Myocyte (in vitro differentiated cells): Measurements from ENCODE around the gene FHOD1. TPM values are rescaled to one million over a fixed set of nuclear protein-coding genes. Genes with fewer than 3 reads are reported as not detected.
A peak's percentile ranks its signal among the peaks of the same experiment; 100 is the strongest.

ENCODE experiments used
- DNase-seq: peaks from one replicate; pipeline ENCODE4 v3.0.0-alpha.2; 2012; ENCODE audit warnings: low read depth
- polyA plus RNA-seq: library from polyadenylated mRNA; unstranded; fragments of >200 nt; gene quantifications from one replicate; pipeline ENCODE4 v1.2.1, GENCODE V29; 2012; ENCODE audit warnings: missing spikeins
- total RNA-seq: library from RNA; depleted of rRNA; stranded (reverse); fragments of >200 nt; gene quantifications from 2 replicates; pipeline ENCODE4 v1.2.3, GENCODE V29; 2014

Gene FHOD1
- total RNA-seq, result 9.6 and 28.5 TPM in 2 replicates
- 16.9 TPM for polyA plus RNA-seq

DNA sequence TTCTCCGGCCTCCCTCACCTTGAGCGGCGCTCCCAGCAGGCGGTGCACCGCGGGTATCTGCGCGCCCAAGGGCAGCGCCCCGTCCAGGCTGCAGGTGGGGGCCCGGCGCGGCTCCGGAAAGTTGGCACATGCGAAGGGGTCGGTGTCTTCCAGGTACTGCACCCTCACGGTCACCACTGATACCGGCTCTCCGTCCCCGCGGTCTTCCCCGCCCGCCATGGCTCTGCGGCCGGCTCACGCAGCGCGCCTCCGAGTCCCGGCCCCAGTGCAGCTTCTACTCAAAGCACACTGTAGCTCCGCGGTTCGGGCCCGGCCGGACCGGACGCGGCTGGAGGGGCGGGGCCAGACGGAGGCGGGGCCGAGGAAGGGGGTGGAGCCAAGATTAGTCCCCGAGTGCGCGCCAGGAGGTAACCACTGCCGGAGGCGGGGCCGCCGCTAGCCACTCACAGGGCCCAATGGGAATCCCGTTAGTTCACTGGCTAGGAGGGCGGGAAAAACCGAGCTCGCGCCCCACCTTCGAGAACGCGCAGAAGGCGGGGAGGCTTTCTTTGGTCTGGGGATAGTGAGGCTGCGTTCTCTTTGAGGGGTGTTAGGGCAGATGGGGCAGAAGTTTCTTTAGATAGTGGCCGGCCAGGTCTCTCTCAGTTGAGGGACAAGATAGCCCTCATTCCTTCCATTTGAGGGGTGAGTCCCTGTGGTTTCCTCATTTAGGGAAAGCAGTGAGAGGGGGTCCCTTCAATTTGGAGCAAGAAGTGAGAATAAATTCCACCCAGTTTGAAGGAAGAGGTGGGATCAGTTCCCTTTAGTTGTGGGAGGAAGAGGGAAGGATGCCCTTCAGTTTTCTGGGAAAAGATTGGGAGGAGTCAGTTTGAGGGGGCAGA lies at the start of gene FHOD1:
FHOD1 (minus strand) TSS at position 290 of the 881 bp plus-strand sequence; CDS start at position 219, 71 bp downstream.
- DNase-seq, result peak; percentile 94

DNA sequence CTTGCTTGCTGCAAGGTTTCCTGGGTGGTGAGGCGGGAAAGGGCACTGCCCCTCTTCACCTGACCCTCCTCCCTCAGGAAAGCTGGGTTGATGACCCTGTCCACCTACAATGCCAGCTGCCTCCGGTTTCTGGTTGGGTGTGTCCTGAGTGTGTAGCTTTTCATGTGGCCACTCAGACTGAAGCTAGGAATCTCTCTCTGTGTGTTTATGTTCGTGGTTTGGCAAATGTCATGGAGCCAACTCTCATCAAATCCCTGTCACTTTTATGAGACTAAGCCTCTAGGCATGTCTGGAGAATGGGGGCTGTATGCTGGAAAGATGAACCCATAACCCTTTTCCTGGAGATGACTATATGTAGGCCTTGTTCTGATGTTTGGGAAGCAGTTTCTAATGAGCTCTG lies 49.1 kb upstream of the FHOD1 start:
- DNase-seq, result peak; percentile 62

GRCh38 chr16:67294938-67295361 lies 47.7 kb upstream of the FHOD1 start:
- DNase-seq, result no peak

- DNase-seq, result no peak
Measured at GRCh38 chr16:67294171-67294757, 47.0 kb upstream of the FHOD1 start.

DNA sequence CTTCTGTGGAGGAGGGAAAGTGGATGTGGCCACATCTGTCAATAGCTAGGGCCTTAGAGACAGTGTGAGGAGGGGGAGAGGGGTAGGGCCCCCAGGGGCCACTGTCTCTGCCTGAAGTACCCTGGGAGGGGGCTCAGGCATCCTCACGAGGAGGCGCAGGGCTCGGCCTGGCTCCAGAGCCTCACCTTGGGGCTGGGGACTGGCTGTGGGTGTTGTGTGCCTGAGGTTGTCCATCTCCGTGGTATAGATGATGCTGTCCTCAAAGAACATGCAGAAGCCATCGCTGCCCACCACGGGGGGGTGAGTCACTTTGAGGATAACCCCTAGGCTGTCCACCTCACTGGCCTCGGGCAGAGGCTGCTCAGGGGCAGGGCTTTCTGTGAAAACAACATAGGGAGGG lies 44.2 kb upstream of the FHOD1 start:
- no peak for DNase-seq

DNA sequence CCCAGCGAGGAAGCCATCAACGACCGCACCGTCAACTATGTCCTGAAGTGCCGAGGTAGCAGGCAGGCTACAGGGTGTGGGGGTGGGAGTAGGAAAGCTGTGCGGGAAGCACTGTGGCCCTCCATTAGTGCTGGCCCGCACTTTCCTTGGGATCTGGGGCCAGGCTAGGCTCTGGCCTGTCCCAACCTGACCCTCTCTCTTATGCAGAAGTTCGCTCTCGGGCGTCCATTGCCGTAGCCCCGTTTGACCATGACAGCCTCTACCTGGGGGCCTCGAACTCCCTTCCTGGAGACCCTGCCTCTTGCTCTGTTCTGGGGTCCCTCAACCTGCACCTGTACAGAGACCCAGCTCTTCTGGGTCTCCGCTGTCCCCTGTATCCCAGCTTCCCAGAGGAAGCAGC lies 40.7 kb upstream of the FHOD1 start:
- DNase-seq, result no peak

DNA sequence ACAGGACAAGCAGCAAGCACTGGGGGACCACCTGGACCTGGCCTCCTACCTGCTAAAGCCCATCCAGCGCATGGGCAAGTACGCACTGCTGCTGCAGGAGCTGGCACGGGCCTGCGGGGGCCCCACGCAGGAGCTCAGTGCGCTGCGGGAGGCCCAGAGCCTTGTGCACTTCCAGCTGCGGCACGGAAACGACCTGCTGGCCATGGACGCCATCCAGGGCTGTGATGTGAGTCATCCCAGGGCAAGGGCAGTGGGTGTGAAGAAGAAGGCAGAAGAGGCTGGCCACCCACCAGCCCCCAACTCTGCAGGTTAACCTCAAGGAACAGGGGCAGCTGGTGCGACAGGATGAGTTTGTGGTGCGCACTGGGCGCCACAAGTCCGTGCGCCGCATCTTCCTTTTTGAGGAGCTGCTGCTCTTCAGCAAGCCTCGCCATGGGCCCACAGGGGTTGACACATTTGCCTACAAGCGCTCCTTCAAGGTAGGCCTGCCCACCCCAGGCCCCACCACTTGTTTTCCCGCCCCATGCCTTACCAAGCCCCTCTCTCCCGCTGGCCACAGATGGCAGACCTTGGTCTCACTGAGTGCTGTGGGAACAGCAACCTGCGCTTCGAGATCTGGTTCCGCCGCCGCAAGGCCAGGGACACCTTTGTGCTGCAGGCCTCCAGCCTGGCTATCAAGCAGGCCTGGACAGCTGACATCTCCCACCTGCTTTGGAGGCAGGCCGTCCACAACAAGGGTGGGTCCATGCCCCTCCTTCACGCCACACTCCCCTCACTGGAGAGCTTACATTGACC lies 39.4 kb upstream of the FHOD1 start:
- DNase-seq, result no peak

- DNase-seq, result peak; percentile 64
Measured at GRCh38 chr16:67284699-67285646, 37.7 kb upstream of the FHOD1 start.

- no peak for DNase-seq
Measured at GRCh38 chr16:67283826-67284555, 36.7 kb upstream of the FHOD1 start.

- no peak for DNase-seq
Measured at GRCh38 chr16:67283039-67283825, 36.0 kb upstream of the FHOD1 start.

DNA sequence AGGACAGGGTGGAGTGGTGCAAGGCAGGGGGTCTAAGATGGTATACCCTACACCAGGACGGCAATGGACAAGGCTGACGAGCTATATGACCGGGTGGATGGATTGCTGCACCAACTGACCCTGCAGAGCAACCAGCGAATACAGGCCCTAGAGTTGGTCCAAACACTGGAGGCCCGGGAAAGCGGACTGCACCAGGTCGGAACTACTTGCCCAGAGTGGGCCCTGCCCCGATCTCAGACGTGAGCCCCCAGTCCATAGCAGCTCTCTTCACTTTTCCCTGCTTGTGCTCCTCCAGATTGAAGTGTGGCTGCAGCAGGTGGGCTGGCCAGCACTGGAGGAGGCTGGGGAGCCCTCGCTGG lies 35.1 kb upstream of the FHOD1 start:
- no peak for DNase-seq

DNA sequence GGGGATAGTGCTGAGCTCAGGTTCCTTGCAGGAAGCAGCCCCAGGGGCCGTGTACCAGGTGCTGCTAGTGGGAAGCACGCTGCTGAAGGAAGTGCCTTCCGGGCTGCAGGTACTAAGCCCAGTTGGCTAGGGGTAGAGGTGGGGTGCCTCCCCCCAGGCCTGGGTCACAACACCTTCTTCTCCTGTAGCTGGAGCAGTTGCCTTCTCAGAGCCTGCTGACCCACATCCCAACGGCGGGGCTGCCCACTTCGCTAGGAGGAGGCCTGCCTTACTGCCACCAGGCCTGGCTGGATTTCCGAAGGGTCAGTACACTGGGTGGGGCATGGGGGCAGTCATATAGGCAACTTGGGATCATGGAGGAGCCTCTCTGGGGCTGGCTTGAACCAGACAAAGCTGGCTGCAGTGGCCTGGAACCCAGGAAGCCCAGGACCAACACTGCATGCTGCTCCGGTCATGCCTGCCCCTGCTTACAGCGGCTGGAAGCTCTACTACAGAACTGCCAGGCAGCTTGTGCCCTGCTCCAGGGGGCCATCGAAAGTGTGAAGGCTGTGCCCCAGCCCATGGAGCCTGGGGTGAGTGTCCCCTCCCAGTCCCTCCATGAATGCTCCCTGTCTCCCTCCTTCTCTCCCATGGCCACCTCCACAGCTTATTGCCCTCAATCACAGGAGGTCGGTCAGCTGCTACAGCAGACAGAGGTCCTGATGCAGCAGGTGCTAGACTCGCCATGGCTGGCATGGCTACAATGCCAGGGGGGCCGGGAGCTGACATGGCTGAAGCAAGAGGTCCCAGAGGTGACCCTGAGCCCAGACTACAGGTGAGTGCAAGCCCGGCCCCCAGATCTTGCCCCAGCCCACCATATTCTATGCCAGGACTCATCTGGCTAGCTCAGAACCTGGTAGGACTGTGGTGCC lies 34.5 kb upstream of the FHOD1 start:
- no peak for DNase-seq

DNA sequence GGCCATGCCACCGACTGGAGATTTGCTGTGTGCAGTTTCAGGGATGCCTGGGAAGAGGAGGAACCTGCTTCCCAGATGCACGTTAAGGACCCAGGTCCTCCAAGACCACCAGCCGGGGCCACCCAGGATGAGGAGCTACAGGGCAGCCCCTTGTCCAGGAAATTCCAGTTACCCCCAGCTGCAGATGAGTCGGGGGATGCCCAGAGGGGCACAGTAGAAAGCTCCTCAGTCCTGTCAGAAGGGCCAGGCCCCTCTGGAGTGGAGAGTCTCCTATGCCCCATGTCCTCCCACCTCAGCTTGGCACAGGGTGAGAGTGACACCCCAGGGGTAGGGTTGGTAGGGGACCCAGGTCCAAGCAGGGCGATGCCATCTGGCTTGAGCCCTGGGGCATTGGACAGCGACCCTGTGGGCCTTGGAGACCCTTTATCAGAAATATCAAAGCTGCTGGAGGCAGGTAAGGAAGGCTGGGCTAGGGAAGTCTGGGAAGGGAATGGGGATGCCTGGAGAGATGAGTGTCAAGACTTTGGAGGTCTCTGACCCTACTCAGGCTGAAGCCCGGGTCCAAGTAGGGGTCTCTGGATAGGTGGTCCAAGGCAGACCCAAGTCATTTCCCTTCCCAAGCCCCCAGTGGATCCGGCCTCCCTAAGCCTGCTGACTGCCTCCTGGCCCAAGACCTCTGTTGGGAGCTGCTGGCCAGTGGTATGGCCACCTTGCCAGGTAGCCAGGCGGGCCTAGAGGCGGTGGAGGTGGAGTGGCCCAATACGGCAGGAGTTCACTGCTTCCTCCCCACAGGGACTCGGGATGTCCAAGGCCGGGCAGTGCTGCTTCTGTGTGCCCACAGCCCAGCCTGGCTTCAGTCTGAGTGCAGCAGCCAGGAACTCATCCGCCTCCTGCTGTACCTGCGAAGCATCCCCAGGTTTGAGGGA lies 33.1 kb upstream of the FHOD1 start:
- DNase-seq, result no peak

DNA sequence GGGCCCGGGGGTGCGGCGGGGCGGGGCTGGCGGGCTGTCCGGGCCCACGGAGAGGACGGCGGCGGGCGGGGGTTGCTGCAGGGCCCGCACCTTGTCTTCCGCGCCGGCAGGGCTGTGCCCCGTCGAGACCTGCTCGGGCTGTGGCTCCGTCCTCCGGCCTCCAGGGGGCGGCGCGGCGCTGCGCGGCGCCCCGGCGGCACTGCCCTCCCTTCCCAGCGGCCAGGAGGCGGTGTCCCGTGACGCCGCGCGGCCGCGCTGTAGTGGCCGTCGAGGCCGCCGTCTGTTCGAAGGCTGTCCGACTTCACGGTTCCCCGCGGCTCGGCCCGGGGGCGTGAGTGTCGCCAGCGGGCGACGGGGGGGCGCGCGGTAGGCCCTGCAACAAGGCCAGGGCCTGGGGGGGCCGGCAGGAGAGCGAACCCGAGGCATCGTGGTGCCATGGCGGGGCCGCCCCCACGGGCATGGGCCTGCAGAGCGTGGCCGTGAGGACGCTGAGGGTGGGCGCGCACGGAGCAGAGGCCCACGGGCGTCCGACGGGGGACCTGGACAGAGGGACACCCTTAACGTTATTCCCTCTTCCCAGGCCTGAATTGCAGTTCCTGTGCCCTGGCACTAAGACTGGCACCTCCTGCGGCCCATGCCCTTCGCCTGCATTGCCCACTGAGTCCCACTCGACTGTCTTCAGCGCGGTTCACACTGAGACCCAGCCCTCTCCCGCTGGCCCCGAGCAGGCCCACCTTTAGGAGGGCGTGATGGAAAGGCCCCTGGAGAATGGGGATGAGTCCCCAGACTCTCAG lies 32.2 kb upstream of the FHOD1 start, which contains the start of gene PLEKHG4:
PLEKHG4 (plus strand) TSS at position 237 of the 794 bp plus-strand sequence; CDS start at position 750, 513 bp downstream.
- no peak for DNase-seq

DNA sequence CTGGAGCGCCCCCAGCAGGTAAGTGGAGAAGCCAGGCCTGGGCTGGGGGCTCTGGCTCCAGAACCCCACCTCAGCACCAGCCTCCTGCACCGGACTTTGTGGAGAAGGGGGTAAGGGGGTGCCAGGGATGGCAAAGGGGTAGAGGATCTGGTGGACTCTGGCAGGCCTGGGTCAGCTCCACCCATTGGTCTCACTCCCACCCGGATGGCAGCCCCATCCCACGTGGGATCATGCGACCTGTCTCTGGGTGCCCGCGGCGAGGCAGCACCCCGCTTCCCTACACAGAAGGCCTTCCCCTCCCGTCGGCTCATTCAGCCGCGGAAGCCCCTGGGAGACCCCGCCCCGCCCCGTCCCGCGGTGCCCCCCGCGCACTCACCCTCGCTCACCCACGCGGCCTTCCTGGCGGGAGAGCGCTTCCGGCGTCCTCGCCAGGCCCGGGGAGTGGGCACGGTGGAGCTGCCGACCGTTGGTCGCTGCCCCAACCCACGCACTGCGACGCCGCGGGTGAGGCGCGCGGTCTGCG lies 31.6 kb upstream of the FHOD1 start:
- DNase-seq, result no peak
